Brain microvascular endothelial cell (primary cell): Measurements from ENCODE around the gene TMBIM1.

Source experiments
- DNase-seq: peaks from one replicate; pipeline ENCODE4 v3.0.0-alpha.2; 2020
- H3K27ac ChIP-seq: fragments of 250-450 bp; sonication (Bioruptor Pico); 2 replicates; pipeline ENCODE4 v1.5.1; 2020; ENCODE audit warnings: mild to moderate bottlenecking, moderate library complexity
- H3K27me3 ChIP-seq: fragments of 250-450 bp; sonication (Bioruptor Pico); replicated peaks from 2 replicates; pipeline ENCODE4 v1.5.1; 2020; ENCODE audit warnings: mild to moderate bottlenecking
- H3K36me3 ChIP-seq: fragments of 250-450 bp; sonication (Bioruptor Pico); replicated peaks from 2 replicates; pipeline ENCODE4 v1.5.1; 2020; ENCODE audit warnings: mild to moderate bottlenecking
- H3K4me3 ChIP-seq: 2 replicates; pipeline ENCODE4 v1.5.1; 2011; ENCODE audit warnings: low read depth, mild to moderate bottlenecking, control low read depth, low read length, moderate library complexity
- CTCF ChIP-seq: IDR thresholded peaks from 2 replicates; pipeline ENCODE4 v1.5.1; 2011; ENCODE audit warnings: low read depth, mild to moderate bottlenecking, moderate library complexity, low read length, control low read depth, inconsistent platforms; ENCODE audit errors: missing control alignments
- in situ Hi-C: cut with HindIII; loops from 2 replicates; pipeline ENCODE4 v1.10.0; 2017; ENCODE audit warnings: low sequenced_read_pairs, low pct_ligation_motif_present

Gene TMBIM1

GRCh38 chr2:218259099-218259961 is 33.0 kb downstream of the TMBIM1 start:
- H3K27ac ChIP-seq = peak overlapping the region; percentile 42
- in situ Hi-C loops = no loop called here

DNA sequence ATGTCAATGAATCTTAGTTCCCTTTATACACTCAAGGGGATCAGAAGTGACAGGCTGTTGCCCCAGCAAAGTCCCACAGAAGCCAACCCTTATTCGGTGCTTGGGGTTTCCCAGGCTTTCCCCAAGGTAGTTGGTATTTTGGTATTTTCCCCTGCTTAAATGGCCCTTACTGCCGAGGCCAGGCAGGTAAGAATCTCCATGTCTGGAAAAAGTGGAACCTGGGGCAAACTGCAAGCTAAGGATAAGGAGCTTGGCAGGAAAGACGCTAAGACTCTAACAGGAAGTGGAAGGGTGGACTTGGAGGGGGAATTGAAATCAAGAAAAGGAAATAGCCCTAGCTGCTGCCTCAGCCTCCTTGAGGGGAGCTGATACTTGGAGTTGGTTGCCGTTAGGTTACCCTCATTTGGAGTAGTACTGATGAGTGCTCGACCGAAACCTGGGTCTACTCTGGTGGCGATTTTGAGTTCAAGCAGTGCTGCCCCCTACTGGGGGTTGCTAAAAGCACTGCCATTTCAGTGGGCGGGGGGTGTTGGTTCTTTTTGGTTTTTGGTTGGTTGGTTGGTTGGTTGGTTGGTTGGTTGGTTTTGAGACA is 34.8 kb downstream of the TMBIM1 start:
- in situ Hi-C loops = no loop called here
- Histone ChIP-seq H3K27ac (no peak overlapping the region), H3K36me3 (peaks cover 43% of the 10 kb centered on the region), H3K4me3 (no peak overlapping the region), H3K27me3 (no peaks in the 10 kb centered on the region)
- peak; percentile 79 for TF ChIP-seq CTCF
- no peak for DNase-seq

More at GRCh38 chr2:218259099-218259961, 33.0 kb downstream of the TMBIM1 start:
- peak; percentile 81 for DNase-seq
- TF ChIP-seq CTCF = peak; percentile 1
- Histone ChIP-seq H3K4me3 (no peak overlapping the region), H3K27me3 (no peaks in the 10 kb centered on the region), H3K36me3 (peaks cover 30% of the 10 kb centered on the region)

DNA sequence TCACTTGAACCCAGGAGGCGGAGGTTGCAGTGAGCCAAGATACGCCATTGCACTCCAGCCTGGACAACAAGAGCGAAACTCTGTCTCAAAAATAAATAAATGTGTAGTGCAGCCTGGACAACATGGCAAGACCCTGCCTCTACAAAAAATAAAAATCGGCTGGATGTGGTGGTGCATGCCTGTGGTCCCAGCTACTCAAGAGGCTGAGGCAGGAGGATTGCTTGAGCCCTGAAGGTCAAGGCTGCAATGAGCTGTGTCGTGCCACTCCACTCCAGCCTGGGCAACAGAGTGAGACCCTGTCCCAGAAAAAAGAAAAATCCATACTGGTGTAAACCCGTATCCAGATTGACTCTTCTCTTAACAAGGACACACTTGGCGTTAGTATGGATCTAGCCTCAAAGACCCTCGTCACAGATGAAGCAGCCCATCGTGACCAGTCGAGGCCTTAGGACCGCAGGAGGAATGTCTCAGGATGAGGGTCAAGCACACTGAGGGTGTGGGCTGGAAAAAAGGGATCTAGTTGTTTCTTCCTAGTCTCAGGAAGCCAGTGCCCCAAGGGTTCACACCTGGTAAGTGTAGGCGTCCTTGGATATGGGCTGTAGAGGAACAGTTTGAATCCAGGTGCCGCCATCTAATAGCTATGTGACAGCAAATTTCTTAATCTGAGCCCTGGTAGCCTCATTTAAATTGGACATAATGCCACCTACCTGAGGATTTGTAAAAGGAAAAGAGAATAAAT is 35.5 kb downstream of the TMBIM1 start:
- Histone ChIP-seq H3K4me3 (no peak overlapping the region), H3K36me3 (peaks cover 50% of the 10 kb centered on the region), H3K27me3 (no peaks in the 10 kb centered on the region), H3K27ac (no peak overlapping the region)
- no peak for DNase-seq
- in situ Hi-C loops = no loop called here
- TF ChIP-seq CTCF = no peak

- peak; percentile 37 for DNase-seq
- Histone ChIP-seq H3K27ac (peak overlapping the region; percentile 36), H3K4me3 (no peak overlapping the region), H3K36me3 (peaks cover 64% of the 10 kb centered on the region), H3K27me3 (no peaks in the 10 kb centered on the region)
- in situ Hi-C loops = no loop called here
- no peak for TF ChIP-seq CTCF
Measured at GRCh38 chr2:218255446-218255845, 36.9 kb downstream of the TMBIM1 start.

GRCh38 chr2:218253232-218253625 is 39.1 kb downstream of the TMBIM1 start:
- no peak for DNase-seq
- TF ChIP-seq CTCF = no peak
- no peaks in the 10 kb centered on the region for H3K27me3 ChIP-seq
- H3K4me3 ChIP-seq = no peak overlapping the region
- H3K27ac ChIP-seq = no peak overlapping the region
- in situ Hi-C loops = no loop called here
- peaks cover 86% of the 10 kb centered on the region for H3K36me3 ChIP-seq
